Kidney epithelial cell (primary cell): Measurements from ENCODE around the gene RNF220. TPM values are rescaled to one million over a fixed set of nuclear protein-coding genes. Genes with fewer than 3 reads are reported as not detected.

Experiments used
- DNase-seq: peaks from one replicate; pipeline ENCODE4 v3.0.0-alpha.2; 2010; ENCODE audit warnings: low read depth
- H3K27me3 ChIP-seq: 2 replicates; pipeline ENCODE4 v1.6.0; 2011; ENCODE audit warnings: low read length; ENCODE audit not compliant: control insufficient read depth, insufficient read depth
- H3K36me3 ChIP-seq: 2 replicates; pipeline ENCODE4 v1.5.1; 2011; ENCODE audit warnings: low read length; ENCODE audit not compliant: control insufficient read depth, insufficient read depth
- H3K4me3 ChIP-seq: 2 replicates; pipeline ENCODE4 v1.5.1; 2011; ENCODE audit warnings: low read depth, mild to moderate bottlenecking, control low read depth, low read length
- total RNA-seq: library from RNA; depleted of rRNA; stranded (reverse); fragments of >200 nt; gene quantifications from 2 replicates; pipeline ENCODE4 v1.2.3, GENCODE V29; 2015
- TF ChIP-seq, protein P1 (sequence below): IDR thresholded peaks from 2 replicates; pipeline ENCODE4 v1.5.1; 2011; ENCODE audit warnings: mild to moderate bottlenecking, moderate library complexity, low read length, control low read depth, inconsistent platforms; ENCODE audit not compliant: insufficient read depth, poor library complexity, severe bottlenecking

Gene RNF220
- total RNA-seq, result 112 and 127 TPM in 2 replicates

- Histone ChIP-seq H3K27me3 (peaks cover 64% of the 10 kb centered on the region), H3K36me3 (no peaks in the 10 kb centered on the region), H3K4me3 (peak within 1 kb of the TSS; percentile 38)
- peak; percentile 12 for DNase-seq
- TF ChIP-seq, protein P1, sequence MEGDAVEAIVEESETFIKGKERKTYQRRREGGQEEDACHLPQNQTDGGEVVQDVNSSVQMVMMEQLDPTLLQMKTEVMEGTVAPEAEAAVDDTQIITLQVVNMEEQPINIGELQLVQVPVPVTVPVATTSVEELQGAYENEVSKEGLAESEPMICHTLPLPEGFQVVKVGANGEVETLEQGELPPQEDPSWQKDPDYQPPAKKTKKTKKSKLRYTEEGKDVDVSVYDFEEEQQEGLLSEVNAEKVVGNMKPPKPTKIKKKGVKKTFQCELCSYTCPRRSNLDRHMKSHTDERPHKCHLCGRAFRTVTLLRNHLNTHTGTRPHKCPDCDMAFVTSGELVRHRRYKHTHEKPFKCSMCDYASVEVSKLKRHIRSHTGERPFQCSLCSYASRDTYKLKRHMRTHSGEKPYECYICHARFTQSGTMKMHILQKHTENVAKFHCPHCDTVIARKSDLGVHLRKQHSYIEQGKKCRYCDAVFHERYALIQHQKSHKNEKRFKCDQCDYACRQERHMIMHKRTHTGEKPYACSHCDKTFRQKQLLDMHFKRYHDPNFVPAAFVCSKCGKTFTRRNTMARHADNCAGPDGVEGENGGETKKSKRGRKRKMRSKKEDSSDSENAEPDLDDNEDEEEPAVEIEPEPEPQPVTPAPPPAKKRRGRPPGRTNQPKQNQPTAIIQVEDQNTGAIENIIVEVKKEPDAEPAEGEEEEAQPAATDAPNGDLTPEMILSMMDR, result no peak
These were observed at the start of gene RNF220 for GRCh38 chr1:44405031-44405797. RNF220 (plus strand) TSS chr1:44405255.

DNA sequence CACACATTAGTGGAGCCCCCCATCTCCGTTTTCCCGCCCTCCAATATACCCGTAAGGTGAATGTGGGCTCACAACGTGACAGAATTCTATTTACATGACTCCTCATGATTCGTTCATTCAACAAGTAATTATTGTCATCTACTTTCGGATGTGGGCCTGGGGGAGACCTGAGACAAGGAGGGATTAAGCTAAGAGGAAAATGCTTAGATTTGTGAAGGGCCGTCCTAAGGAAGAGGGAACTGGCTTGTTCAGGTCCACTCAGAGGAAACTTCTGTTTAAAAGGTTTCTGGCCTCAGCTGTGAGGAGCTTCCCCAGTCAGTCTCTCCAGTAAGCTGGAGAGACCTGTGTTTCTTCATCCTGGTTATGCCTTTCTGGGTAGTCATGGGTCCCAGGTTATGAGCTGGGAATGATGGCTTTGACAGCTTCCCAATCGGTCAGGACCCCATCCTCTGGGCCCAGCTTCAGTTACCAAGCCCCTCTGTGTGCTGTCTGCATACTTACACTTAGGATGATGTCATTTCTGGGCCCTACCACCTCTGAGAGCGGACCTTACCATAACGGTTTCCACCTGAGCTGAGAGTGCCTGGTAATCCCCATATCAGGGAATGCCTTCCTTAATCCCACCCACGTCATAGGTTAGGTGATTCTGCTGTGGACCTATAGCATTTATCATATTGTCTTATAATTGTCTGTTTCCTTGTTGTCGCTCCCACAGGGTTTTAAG is 49.3 kb upstream of the RNF220 start:
- no peak for DNase-seq
- no peaks in the 10 kb centered on the region for H3K36me3 ChIP-seq
- H3K4me3 ChIP-seq, result no peak overlapping the region
- H3K27me3 ChIP-seq, result no peaks in the 10 kb centered on the region
- TF ChIP-seq, protein P1, result no peak

DNA sequence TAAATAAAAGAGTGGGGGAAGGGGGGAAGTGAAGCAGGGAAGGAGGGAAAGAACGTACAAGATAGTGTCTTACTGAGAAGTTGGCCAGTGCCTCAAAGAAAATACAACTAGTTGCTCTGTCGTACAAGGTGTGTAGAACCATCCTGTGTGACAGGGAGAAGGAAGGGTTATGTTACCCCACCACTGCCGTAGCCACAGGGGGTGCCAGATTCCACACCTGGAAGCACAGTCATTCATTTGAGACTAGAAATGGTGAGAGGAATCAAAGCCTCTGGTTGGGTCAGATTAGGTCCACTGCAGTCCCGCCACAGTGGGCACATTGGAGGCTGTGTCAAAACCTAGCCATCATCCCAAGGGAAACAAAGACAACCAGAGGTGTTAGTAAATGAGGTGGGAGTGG is 47.3 kb upstream of the RNF220 start:
- TF ChIP-seq, protein P1, result no peak
- H3K4me3 ChIP-seq, result no peak overlapping the region
- DNase-seq, result no peak
- H3K36me3 ChIP-seq, result no peaks in the 10 kb centered on the region
- no peaks in the 10 kb centered on the region for H3K27me3 ChIP-seq

GRCh38 chr1:44359234-44359935 is 45.7 kb upstream of the RNF220 start:
- TF ChIP-seq, protein P1, result no peak
- no peak for DNase-seq
- Histone ChIP-seq H3K27me3 (no peaks in the 10 kb centered on the region), H3K36me3 (no peaks in the 10 kb centered on the region), H3K4me3 (no peak overlapping the region)

DNA sequence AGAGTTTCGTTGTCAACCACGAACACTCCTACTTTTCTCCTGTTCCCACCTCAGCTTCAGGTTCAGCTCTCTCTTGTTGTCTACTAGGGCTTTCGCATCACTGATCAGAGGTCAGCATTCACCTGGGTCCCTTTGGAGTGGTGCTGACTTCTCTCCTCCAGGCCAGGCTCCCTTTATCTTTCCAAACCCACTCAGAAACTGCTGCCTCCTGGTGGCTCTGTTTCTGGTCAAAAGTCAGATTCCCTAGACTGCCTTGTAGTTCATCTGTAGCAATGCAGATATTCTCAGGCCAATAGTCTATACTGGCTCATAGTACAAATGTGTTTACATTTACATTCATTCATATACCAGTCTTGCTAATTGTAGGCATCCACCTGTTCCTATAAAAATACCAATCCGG is 43.6 kb upstream of the RNF220 start:
- DNase-seq, result no peak
- Histone ChIP-seq H3K36me3 (no peaks in the 10 kb centered on the region), H3K4me3 (no peak overlapping the region), H3K27me3 (no peaks in the 10 kb centered on the region)
- TF ChIP-seq, protein P1, result peak; percentile 23
